Endometrial microvascular endothelial cells (primary cell): ENCODE results near the gene ADAM8. TPM values are rescaled to one million over a fixed set of nuclear protein-coding genes. Genes with fewer than 3 reads are reported as not detected.

Source experiments
- in situ Hi-C: cut with HindIII; loops from 2 replicates; pipeline ENCODE4 v1.10.0; 2017; ENCODE audit warnings: low sequenced_read_pairs, low pct_unique_long_range_greater_than_20kb; ENCODE audit errors: inconsistent ontology term
- total RNA-seq: library from RNA; depleted of rRNA; stranded (reverse); fragments of >200 nt; gene quantifications from one replicate; pipeline ENCODE4 v1.2.3, GENCODE V29; 2015; ENCODE audit errors: inconsistent ontology term

Gene ADAM8
- total RNA-seq, 1 donor from 2014 or later = 11.6 TPM

GRCh38 chr10:133309720-133310398, 33.2 kb upstream of the ADAM8 start:
- in situ Hi-C loops = no loop called here

GRCh38 chr10:133309100-133309719, 32.5 kb upstream of the ADAM8 start:
- in situ Hi-C loops = no loop called here

GRCh38 chr10:133308421-133309099, 31.9 kb upstream of the ADAM8 start, which contains the start of the genes TUBGCP2 and ZNF511:
TUBGCP2 (minus strand) TSS chr10:133308872; CDS start chr10:133302941, 5,931 bp downstream.
ZNF511 (plus strand) TSS chr10:133308914; CDS start chr10:133308944, 30 bp downstream.
- in situ Hi-C loops = no loop called here

- in situ Hi-C loops = no loop called here
Observed at GRCh38 chr10:133307776-133308420, 31.2 kb upstream of the ADAM8 start.

- in situ Hi-C loops = no loop called here
Observed at GRCh38 chr10:133306941-133307379, 30.3 kb upstream of the ADAM8 start.

GRCh38 chr10:133306097-133306476, 29.4 kb upstream of the ADAM8 start:
- in situ Hi-C loops = no loop called here

- in situ Hi-C loops = no loop called here
Observed at GRCh38 chr10:133303206-133303605, 26.5 kb upstream of the ADAM8 start.

GRCh38 chr10:133302230-133302629, 25.6 kb upstream of the ADAM8 start:
- in situ Hi-C loops = no loop called here

GRCh38 chr10:133299738-133300137, 23.1 kb upstream of the ADAM8 start:
- in situ Hi-C loops = no loop called here

GRCh38 chr10:133299224-133299623, 22.6 kb upstream of the ADAM8 start:
- in situ Hi-C loops = no loop called here

- in situ Hi-C loops = no loop called here
Observed at GRCh38 chr10:133298466-133298865, 21.8 kb upstream of the ADAM8 start.

GRCh38 chr10:133297504-133297903, 20.8 kb upstream of the ADAM8 start:
- in situ Hi-C loops = no loop called here

- in situ Hi-C loops = no loop called here
Observed at GRCh38 chr10:133295426-133296320, 19.0 kb upstream of the ADAM8 start.

- in situ Hi-C loops = no loop called here
Observed at GRCh38 chr10:133294189-133294588, 17.5 kb upstream of the ADAM8 start.

- in situ Hi-C loops = no loop called here
Observed at GRCh38 chr10:133293810-133294119, 17.1 kb upstream of the ADAM8 start.

GRCh38 chr10:133292919-133293809, 16.5 kb upstream of the ADAM8 start:
- in situ Hi-C loops = no loop called here

- in situ Hi-C loops = no loop called here
Observed at GRCh38 chr10:133289761-133290160, 13.1 kb upstream of the ADAM8 start.
